Muscle of leg (tissue), 16 donors: ENCODE results near the gene AMOTL2. TPM values are rescaled to one million over a fixed set of nuclear protein-coding genes. Genes with fewer than 3 reads are reported as not detected.
A peak's percentile ranks its signal among the peaks of the same experiment; 100 is the strongest.

Experiments used
- DNase-seq: peaks from one replicate; pipeline ENCODE4 v3.0.0; 2013
- H3K27ac ChIP-seq: one replicate; pipeline ENCODE4 v1.5.1; 2013; ENCODE audit warnings: mild to moderate bottlenecking, low read length, control low read depth
- H3K27me3 ChIP-seq: one replicate; pipeline ENCODE4 v1.6.1; 2013; ENCODE audit warnings: low read length; ENCODE audit not compliant: control insufficient read depth, insufficient read depth
- H3K36me3 ChIP-seq: one replicate; pipeline ENCODE4 v1.6.1; 2013; ENCODE audit warnings: low read length; ENCODE audit not compliant: control insufficient read depth, insufficient read depth
- H3K4me1 ChIP-seq: one replicate; pipeline ENCODE4 v1.6.1; 2013; ENCODE audit warnings: low read length; ENCODE audit not compliant: control insufficient read depth, insufficient read depth
- H3K4me3 ChIP-seq: one replicate; pipeline ENCODE4 v1.5.1; 2013; ENCODE audit warnings: low read length, control low read depth
- H3K9me3 ChIP-seq: replicated peaks from 2 replicates; pipeline ENCODE4 v1.6.1; 2013; ENCODE audit warnings: low read depth, low read length; ENCODE audit not compliant: control insufficient read depth
- WGBS: methylation state at CpG from one replicate; pipeline ENCODE4 v1.1.5; 2013; ENCODE audit warnings: missing lambda C conversion rate; ENCODE audit not compliant: insufficient coverage; 5-methylcytosine and 5-hydroxymethylcytosine counted together
- long read RNA-seq, 11 donors: transcript quantifications; one replicate each; lab custom pipeline, GENCODE V29; 2026
- polyA plus RNA-seq, 8 donors: library from polyadenylated mRNA; unstranded; fragments of 120-200 nt; gene quantifications; one replicate each; pipeline versions ENCODE4 v1.2.1 to v1.2.3, GENCODE V29; 2013; ENCODE audit warnings: inconsistent platforms in 1 of 8, low replicate concordance in 1 of 8; ENCODE audit not compliant: insufficient read length in 8 of 8, insufficient read depth in 1 of 8
- total RNA-seq: library from RNA; stranded (reverse); fragments of 120-200 nt; gene quantifications from one replicate; pipeline ENCODE4 v1.2.4, GENCODE V29; 2013

AMOTL2 gene
- total RNA-seq (52.6 TPM), polyA plus RNA-seq (10 to 100 TPM; 49.4 to 77.0 (median 60.4) TPM)
- long read RNA-seq, donor 1, full-length matches to known transcripts, result 5 of 10 reads
- long read RNA-seq, donor 1, partial matches to known transcripts, result 5 of 10 reads
- long read RNA-seq, donor 1, other reads (novel, unspliced or antisense), result 0 of 10 reads
- long read RNA-seq, donor 2, result 0 reads
- long read RNA-seq, donor 3, full-length matches to known transcripts, result 14 of 19 reads
- long read RNA-seq, donor 3, partial matches to known transcripts, result 5 of 19 reads
- long read RNA-seq, donor 3, other reads (novel, unspliced or antisense), result 0 of 19 reads
- long read RNA-seq, donor 4, full-length matches to known transcripts, result 5 of 15 reads
- long read RNA-seq, donor 4, partial matches to known transcripts, result 10 of 15 reads
- long read RNA-seq, donor 4, other reads (novel, unspliced or antisense), result 0 of 15 reads
- long read RNA-seq, donor 5, full-length matches to known transcripts, result 21 of 90 reads
- long read RNA-seq, donor 5, partial matches to known transcripts, result 69 of 90 reads
- long read RNA-seq, donor 5, other reads (novel, unspliced or antisense), result 0 of 90 reads
- long read RNA-seq, donor 6, full-length matches to known transcripts, result 17 of 38 reads
- long read RNA-seq, donor 6, partial matches to known transcripts, result 21 of 38 reads
- long read RNA-seq, donor 6, other reads (novel, unspliced or antisense), result 0 of 38 reads
- long read RNA-seq, donor 7, full-length matches to known transcripts, result 9 of 23 reads
- long read RNA-seq, donor 7, partial matches to known transcripts, result 14 of 23 reads
- long read RNA-seq, donor 7, other reads (novel, unspliced or antisense), result 0 of 23 reads
- long read RNA-seq, donor 8, full-length matches to known transcripts, result 2 of 7 reads
- long read RNA-seq, donor 8, partial matches to known transcripts, result 5 of 7 reads
- long read RNA-seq, donor 8, other reads (novel, unspliced or antisense), result 0 of 7 reads
- long read RNA-seq, donor 9, full-length matches to known transcripts, result 6 of 20 reads
- long read RNA-seq, donor 9, partial matches to known transcripts, result 14 of 20 reads
- long read RNA-seq, donor 9, other reads (novel, unspliced or antisense), result 0 of 20 reads
- long read RNA-seq, donor 10, full-length matches to known transcripts, result 3 of 19 reads
- long read RNA-seq, donor 10, partial matches to known transcripts, result 16 of 19 reads
- long read RNA-seq, donor 10, other reads (novel, unspliced or antisense), result 0 of 19 reads
- long read RNA-seq, donor 11, full-length matches to known transcripts, result 3 of 16 reads
- long read RNA-seq, donor 11, partial matches to known transcripts, result 13 of 16 reads
- long read RNA-seq, donor 11, other reads (novel, unspliced or antisense), result 0 of 16 reads

DNA sequence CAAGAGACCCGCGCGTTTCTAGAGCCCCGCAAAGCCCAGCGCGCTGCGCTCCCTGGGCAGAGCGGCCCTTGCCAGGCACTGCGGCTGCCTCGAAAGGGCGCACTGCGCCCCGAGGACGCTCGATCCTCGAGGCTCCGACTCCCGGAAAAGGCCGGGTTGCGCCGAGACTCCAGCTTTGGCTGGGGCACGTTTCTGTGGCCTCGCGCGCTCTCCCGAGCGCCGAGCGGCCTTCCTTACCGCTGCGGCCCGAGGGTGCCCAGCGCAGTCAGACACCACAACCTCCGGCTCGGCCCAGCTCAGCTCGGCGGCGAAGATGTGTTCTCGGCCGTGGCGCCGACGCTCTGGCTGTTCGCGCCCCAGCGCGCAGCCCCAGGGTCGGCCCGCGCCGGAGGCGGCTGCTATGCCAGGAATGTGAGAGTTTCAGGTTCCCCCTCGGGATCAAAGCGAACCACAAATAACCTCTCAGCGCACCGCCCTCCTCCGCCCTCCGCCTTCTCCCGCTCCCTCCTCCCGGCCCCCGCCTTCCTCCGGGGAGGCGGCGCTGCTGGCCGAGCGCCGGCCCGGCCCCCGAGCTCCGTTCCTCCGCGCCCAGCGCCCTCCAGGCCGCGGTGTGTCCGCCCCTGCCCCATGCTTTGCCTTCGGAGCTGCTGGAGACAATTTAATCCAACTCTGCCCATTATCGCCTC lies at the start of gene AMOTL2:
AMOTL2 (minus strand) TSS at position 343 of the 686 bp plus-strand sequence. CDS start 3,014 bp downstream, outside the sequence.
- Histone ChIP-seq H3K27ac (peak within 1 kb of the TSS; percentile 99), H3K4me1 (peaks cover 49% of the 10 kb centered on the region), H3K27me3 (peaks cover 5% of the 10 kb centered on the region), H3K9me3 (no peaks in the 10 kb centered on the region), H3K36me3 (peaks cover 34% of the 10 kb centered on the region), H3K4me3 (peak within 1 kb of the TSS; percentile 98)
- WGBS, result under 1% methylated on average over 75 of the region's 78 CpGs
- peak; percentile 97 for DNase-seq

DNA sequence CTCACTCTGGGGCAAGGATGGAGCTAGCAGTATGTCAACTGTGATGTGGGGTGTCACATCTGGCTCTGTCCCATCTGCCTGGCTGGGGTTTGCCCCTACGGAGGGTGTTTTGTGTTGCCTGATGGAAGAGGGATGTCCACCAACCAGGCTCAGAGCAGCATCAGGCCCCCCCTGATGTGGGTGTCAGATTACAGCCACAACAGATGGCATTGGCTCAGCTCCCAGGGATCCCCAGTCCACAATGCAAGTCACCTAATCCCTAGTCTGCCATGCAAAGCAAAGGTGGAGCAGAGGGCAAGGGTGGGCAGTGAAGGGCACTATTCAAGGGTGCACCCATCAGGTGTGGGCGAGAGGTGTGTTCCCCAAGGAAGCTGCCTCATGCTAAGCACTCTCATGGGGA lies 48.9 kb upstream of the AMOTL2 start:
- 40% methylated on average over 2 of the region's 2 CpGs for WGBS
- no peak overlapping the region for H3K4me3 ChIP-seq
- peak; percentile 64 for DNase-seq
- peaks cover 24% of the 10 kb centered on the region for H3K4me1 ChIP-seq
- H3K9me3 ChIP-seq, result no peaks in the 10 kb centered on the region
- H3K27me3 ChIP-seq, result no peaks in the 10 kb centered on the region
- no peaks in the 10 kb centered on the region for H3K36me3 ChIP-seq
- H3K27ac ChIP-seq, result no peak overlapping the region

GRCh38 chr3:134419960-134420321 lies 45.7 kb upstream of the AMOTL2 start:
- Histone ChIP-seq H3K27ac (no peak overlapping the region), H3K4me3 (no peak overlapping the region), H3K4me1 (peaks cover 17% of the 10 kb centered on the region), H3K36me3 (no peaks in the 10 kb centered on the region), H3K9me3 (peaks cover 1% of the 10 kb centered on the region), H3K27me3 (no peaks in the 10 kb centered on the region)
- DNase-seq, result no peak
- no CpG with 5 or more reads among the region's 5 CpGs for WGBS

DNA sequence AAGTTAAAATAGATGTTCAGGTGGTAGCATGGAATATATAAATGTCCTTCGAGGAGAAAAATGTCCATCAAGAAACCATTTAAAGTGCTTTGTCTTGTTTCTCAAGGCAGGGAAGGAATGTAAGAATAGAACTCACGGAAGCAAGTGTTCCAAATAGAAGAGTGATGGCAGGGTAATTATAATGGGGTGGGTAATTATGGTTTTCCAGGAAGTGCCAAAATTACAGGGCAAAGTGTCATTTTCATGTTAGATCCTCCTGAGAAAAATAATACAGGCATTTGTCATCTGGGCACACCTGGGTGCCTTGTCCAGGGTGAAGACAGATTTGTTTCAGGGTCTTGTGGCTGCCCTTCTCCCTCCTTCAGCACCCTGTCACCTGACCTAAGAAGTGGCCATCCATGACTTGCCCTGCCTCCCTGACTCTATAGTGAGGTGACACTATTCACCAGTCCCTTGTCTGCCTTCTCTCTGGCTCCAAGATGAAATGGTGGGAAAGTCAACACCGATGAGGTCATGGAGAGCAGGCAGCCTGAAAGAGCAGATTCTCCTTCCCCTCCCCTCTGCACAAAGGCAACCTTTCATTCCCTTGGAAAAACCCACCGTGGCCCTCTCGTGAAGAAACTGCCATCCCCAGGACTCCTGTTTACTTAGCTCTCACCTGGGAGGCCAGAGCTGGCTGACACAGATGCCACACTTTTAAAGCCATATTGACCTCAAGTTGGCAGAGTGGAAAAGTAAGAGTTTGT lies 45.1 kb upstream of the AMOTL2 start:
- Histone ChIP-seq H3K27ac (no peak overlapping the region), H3K4me1 (peaks cover 17% of the 10 kb centered on the region), H3K36me3 (no peaks in the 10 kb centered on the region), H3K4me3 (no peak overlapping the region), H3K27me3 (no peaks in the 10 kb centered on the region), H3K9me3 (peaks cover 3% of the 10 kb centered on the region)
- no peak for DNase-seq
- WGBS, result 70% methylated on average over 3 of the region's 5 CpGs

DNA sequence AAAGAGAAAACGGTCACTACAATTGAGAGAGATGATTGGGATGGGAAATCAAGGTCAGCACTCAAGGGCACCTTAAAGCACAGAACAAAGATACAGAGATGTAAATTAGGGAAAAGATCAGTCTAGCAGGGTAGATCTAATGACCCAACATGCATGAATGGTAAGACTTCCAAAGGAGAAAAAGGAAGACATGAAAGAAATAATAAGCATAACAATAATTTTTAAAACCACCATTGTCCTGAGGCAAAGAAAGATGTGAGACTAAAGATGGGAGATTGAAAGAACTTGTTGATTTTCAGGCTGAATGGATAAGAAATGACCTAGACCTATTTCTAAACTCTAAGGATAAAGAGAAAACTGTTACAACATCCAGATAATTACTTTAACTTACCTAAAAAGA lies 34.8 kb upstream of the AMOTL2 start:
- no peak for DNase-seq
- Histone ChIP-seq H3K27me3 (peaks cover 9% of the 10 kb centered on the region), H3K4me3 (no peak overlapping the region), H3K27ac (no peak overlapping the region), H3K9me3 (no peaks in the 10 kb centered on the region), H3K4me1 (peaks cover 34% of the 10 kb centered on the region), H3K36me3 (no peaks in the 10 kb centered on the region)
- no CpG with 5 or more reads among the region's 1 CpG for WGBS

- Histone ChIP-seq H3K9me3 (peaks cover 6% of the 10 kb centered on the region), H3K36me3 (no peaks in the 10 kb centered on the region), H3K27me3 (peaks cover 9% of the 10 kb centered on the region), H3K4me1 (peaks cover 37% of the 10 kb centered on the region), H3K4me3 (no peak overlapping the region), H3K27ac (peak overlapping the region; percentile 89)
- 42% methylated on average over 2 of the region's 6 CpGs for WGBS
- DNase-seq, result peak; percentile 67
These were observed 33.0 kb upstream of the AMOTL2 start for GRCh38 chr3:134407239-134407625.

- Histone ChIP-seq H3K27me3 (peaks cover 9% of the 10 kb centered on the region), H3K9me3 (peaks cover 10% of the 10 kb centered on the region), H3K4me1 (peaks cover 37% of the 10 kb centered on the region), H3K36me3 (no peaks in the 10 kb centered on the region), H3K4me3 (peak overlapping the region; percentile 40), H3K27ac (peak overlapping the region; percentile 89)
- peak; percentile 88 for DNase-seq
- 3% methylated on average over 62 of the region's 64 CpGs for WGBS
These were observed 32.3 kb upstream of the AMOTL2 start for GRCh38 chr3:134406331-134407238.

DNA sequence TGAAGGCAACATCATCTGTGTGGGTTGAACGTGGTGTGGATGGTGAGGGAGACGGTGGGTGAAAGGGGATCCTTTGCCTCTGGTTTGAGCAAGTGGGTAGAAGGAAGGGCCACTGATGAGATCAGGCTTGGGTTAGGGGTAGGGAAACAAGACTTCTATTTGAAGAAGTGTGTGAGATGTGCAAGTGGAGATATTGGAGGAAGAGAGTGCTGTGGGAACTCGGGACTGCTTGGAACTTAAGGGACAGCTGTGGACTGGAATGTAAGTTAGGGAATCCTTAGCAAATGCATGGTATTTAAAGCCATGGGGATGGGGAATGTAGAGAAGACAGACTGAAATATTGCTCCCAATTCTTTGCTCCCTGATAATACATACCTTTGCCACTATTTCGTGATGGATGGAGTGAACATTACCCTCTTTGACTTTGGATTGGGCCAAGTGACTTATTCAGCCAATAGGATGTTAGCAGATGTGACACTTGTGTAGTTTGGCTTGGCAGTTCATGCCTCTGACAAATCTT lies 30.2 kb upstream of the AMOTL2 start:
- peak overlapping the region; percentile 9 for H3K27ac ChIP-seq
- WGBS, result 81% methylated on average over 3 of the region's 4 CpGs
- peaks cover 10% of the 10 kb centered on the region for H3K9me3 ChIP-seq
- H3K36me3 ChIP-seq, result no peaks in the 10 kb centered on the region
- DNase-seq, result no peak
- H3K4me1 ChIP-seq, result peaks cover 37% of the 10 kb centered on the region
- no peak overlapping the region for H3K4me3 ChIP-seq
- peaks cover 9% of the 10 kb centered on the region for H3K27me3 ChIP-seq
